GM12878 (cell line): ENCODE data around the gene C1QB. TPM values are rescaled to one million over a fixed set of nuclear protein-coding genes. Genes with fewer than 3 reads are reported as not detected.

Experiments
- ATAC-seq: fragments of 200-7000 bp; cut with Tn5 transposase; 3 replicates; pipeline ENCODE4 v1.9.1; 2020; ENCODE audit warnings: mild to moderate bottlenecking, moderate library complexity
- BruUV-seq: library from RNA; stranded (reverse); fragments of 400-500 nt; replicated peaks from 2 replicates; lab custom pipeline; 2021; lab: Mats Ljungman, UMichigan
- CTCF ChIA-PET: fragments of 300-600 bp; sonication (Branson Sonifier 250); formaldehyde crosslinking; extraction: SDS; loops from one replicate; lab custom pipeline; 2021; ENCODE audit warnings: inconsistent platforms; lab: Yijun Ruan, JAX
- POLR2A ChIA-PET: fragments of 350-600 bp; formaldehyde crosslinking; extraction: SDS; loops from one replicate; lab custom pipeline; 2021; ENCODE audit warnings: inconsistent platforms; lab: Charles Lee
- RAD21 ChIA-PET: fragments of 300-600 bp; sonication (Branson Sonifier 250); formaldehyde crosslinking; loops from one replicate; lab custom pipeline; 2023; ENCODE audit warnings: antibody characterized with exemption; ENCODE audit not compliant: unreplicated experiment; lab: Charles Lee
- SMC1A ChIA-PET: fragments of 300-600 bp; sonication (Branson Sonifier 250); formaldehyde crosslinking; loops from one replicate; lab custom pipeline; 2023; ENCODE audit not compliant: unreplicated experiment, uncharacterized antibody; lab: Charles Lee
- DNase-seq: peaks from one replicate; pipeline ENCODE4 v3.0.0-alpha.2; 2011; ENCODE audit warnings: low read depth, low spot score
- FAIRE-seq: peaks from 3 replicates; lab custom pipeline; 2011; peaks lifted over from hg19 to GRCh38; lab: Jason Lieb, UNC
- H2AFZ ChIP-seq: 2 replicates; pipeline ENCODE4 v1.6.0; 2011; ENCODE audit warnings: low read depth, low read length, control low read depth; ENCODE audit not compliant: control insufficient read depth
- H3K27ac ChIP-seq: 2 replicates; pipeline ENCODE4 v1.5.1; 2011; ENCODE audit warnings: control low read depth; ENCODE audit not compliant: control insufficient read depth, insufficient read depth
- H3K27me3 ChIP-seq, 2 experiments: replicated peaks in 1 of 2; 2 replicates each; pipeline versions ENCODE4 v1.6.0 to v1.6.1; 2011; ENCODE audit warnings: low read length in 1 of 2; ENCODE audit not compliant: control insufficient read depth in 2 of 2, insufficient read depth in 2 of 2
- H3K36me3 ChIP-seq, 2 experiments: 2 replicates each; pipeline ENCODE4 v1.5.1; 2011; ENCODE audit warnings: low read length in 1 of 2; ENCODE audit not compliant: control insufficient read depth in 2 of 2, insufficient read depth in 2 of 2
- H3K4me1 ChIP-seq: 2 replicates; pipeline ENCODE4 v1.6.1; 2011; ENCODE audit warnings: mild to moderate bottlenecking, low read length, moderate library complexity, mixed read lengths; ENCODE audit not compliant: control insufficient read depth, insufficient read depth
- H3K4me2 ChIP-seq: 2 replicates; pipeline ENCODE4 v1.6.0; 2011; ENCODE audit warnings: control low read depth; ENCODE audit not compliant: control insufficient read depth, insufficient read depth
- H3K4me3 ChIP-seq: fragments of 200-600 bp; sonication (generic); 2 replicates; pipeline ENCODE4 v1.5.1; 2016
- H3K79me2 ChIP-seq: 2 replicates; pipeline ENCODE4 v1.6.0; 2011; ENCODE audit warnings: low read length; ENCODE audit not compliant: control insufficient read depth, insufficient read depth
- H3K9ac ChIP-seq: 2 replicates; pipeline ENCODE4 v1.8.0; 2011; ENCODE audit warnings: low read length, control low read depth, mixed read lengths; ENCODE audit not compliant: control insufficient read depth, insufficient read depth
- H3K9me3 ChIP-seq: replicated peaks from 3 replicates; pipeline ENCODE4 v1.5.1; 2011; ENCODE audit warnings: mild to moderate bottlenecking, low read length; ENCODE audit not compliant: control insufficient read depth, insufficient read depth
- H4K20me1 ChIP-seq: 2 replicates; pipeline ENCODE4 v1.6.0; 2011; ENCODE audit not compliant: control insufficient read depth, insufficient read depth
- BHLHE40 ChIP-seq, 2 experiments: fragments of 450-650 bp in 1 of 2; IDR thresholded peaks; 2 replicates each; pipeline ENCODE4 v1.6.1; 2011 to 2017; ENCODE audit warnings: low read depth in 2 of 2, borderline replicate concordance in 1 of 2, improper control_type of control experiment in 1 of 2, low read length in 1 of 2, mild to moderate bottlenecking in 1 of 2
- CHD1 ChIP-seq: IDR thresholded peaks from 2 replicates; pipeline ENCODE4 v1.6.1; 2012; ENCODE audit warnings: low read depth, low read length, improper control_type of control experiment
- FOS ChIP-seq: IDR thresholded peaks from 3 replicates; pipeline ENCODE4 v1.6.1; 2011; ENCODE audit warnings: borderline replicate concordance; ENCODE audit not compliant: insufficient read length; ENCODE audit errors: extremely low read depth
- IKZF2 ChIP-seq, 2 experiments: fragments of 450-650 bp; IDR thresholded peaks; 2 replicates each; pipeline ENCODE4 v1.6.1; 2017; ENCODE audit warnings: mild to moderate bottlenecking in 2 of 2, moderate library complexity in 2 of 2
- JUNB ChIP-seq: IDR thresholded peaks from 2 replicates; pipeline ENCODE4 v1.6.1; 2016; ENCODE audit warnings: antibody characterized with exemption, mild to moderate bottlenecking
- KLF5 ChIP-seq: fragments of 450-650 bp; IDR thresholded peaks from 2 replicates; pipeline ENCODE4 v1.6.1; 2014; ENCODE audit warnings: mild to moderate bottlenecking; ENCODE audit not compliant: partially characterized antibody
- MYC ChIP-seq: IDR thresholded peaks from 2 replicates; pipeline ENCODE4 v1.6.1; 2011; ENCODE audit warnings: mild to moderate bottlenecking, low read length, moderate library complexity, inconsistent platforms; ENCODE audit not compliant: insufficient read depth, insufficient replicate concordance, insufficient read length, severe bottlenecking
- NFYB ChIP-seq: IDR thresholded peaks from 2 replicates; pipeline ENCODE4 v1.6.1; 2011; ENCODE audit warnings: low read depth, mild to moderate bottlenecking, low read length, improper control_type of control experiment, moderate library complexity; ENCODE audit not compliant: insufficient read depth
- POU2F2 ChIP-seq: IDR thresholded peaks from 3 replicates; pipeline ENCODE4 v1.6.1; 2011; ENCODE audit warnings: low read depth, mild to moderate bottlenecking, low read length, borderline replicate concordance
- RUNX3 ChIP-seq: IDR thresholded peaks from 2 replicates; pipeline ENCODE4 v1.6.1; 2012; ENCODE audit warnings: low read length, inconsistent platforms
- SKIL ChIP-seq: fragments of 450-650 bp; IDR thresholded peaks from 2 replicates; pipeline ENCODE4 v1.6.1; 2017; ENCODE audit warnings: mild to moderate bottlenecking, low read depth, inconsistent platforms; ENCODE audit not compliant: poor library complexity, severe bottlenecking
- SMAD1 ChIP-seq: fragments of 450-650 bp; IDR thresholded peaks from 2 replicates; pipeline ENCODE4 v1.6.1; 2018; ENCODE audit warnings: mild to moderate bottlenecking, low read depth; ENCODE audit not compliant: partially characterized antibody
- SREBF2 ChIP-seq: IDR thresholded peaks from 2 replicates; pipeline ENCODE4 v1.6.1; 2012; ENCODE audit warnings: mild to moderate bottlenecking, low read length
- ZNF24 ChIP-seq: fragments of 450-650 bp; IDR thresholded peaks from 2 replicates; pipeline ENCODE4 v1.6.1; 2017; ENCODE audit warnings: antibody characterized with exemption, mild to moderate bottlenecking
- ZNF274 ChIP-seq: IDR thresholded peaks from one replicate; pipeline ENCODE4 v1.8.0; 2011; ENCODE audit not compliant: insufficient read length, insufficient read depth
- WGBS: methylation state at CpG from one replicate; pipeline ENCODE4 v1.1.6; 2016; ENCODE audit warnings: low lambda C conversion rate; ENCODE audit not compliant: insufficient replicate concordance, insufficient coverage; ENCODE audit errors: missing lambda C conversion rate; 5-methylcytosine and 5-hydroxymethylcytosine counted together
- in situ Hi-C: fragments of 300-500 bp; cut with MboI; formaldehyde crosslinking; loops from 9 replicates; pipeline ENCODE4 v1.14.3; 2018; ENCODE audit warnings: mixed read lengths
- intact Hi-C: fragments of 100-400 bp; cut with micrococcal nuclease; formaldehyde crosslinking; loops from one replicate; pipeline ENCODE4 v1.14.2; 2022; ENCODE audit not compliant: unreplicated experiment
- polyA plus RNA-seq, 11 experiments: library from polyadenylated mRNA; depleted of rRNA in 4 of 11; unstranded in 6 of 11; stranded (reverse) in 5 of 11; fragments of >200 nt; fragmentation: Nextera tagmentation in 4 of 11; fragmentation: Illumina TruSeq in 1 of 11; extraction: Ambion mirVana in 4 of 11; extraction: Trizol in 1 of 11; gene quantifications; 1 replicate in 1 of 11; 2 replicates in 10 of 11; pipeline versions ENCODE4 v1.2.1 to v1.2.3, GENCODE V29; 2011 to 2016; ENCODE audit warnings: inconsistent platforms in 2 of 11, missing spikeins in 2 of 11, low read depth in 1 of 11
- total RNA-seq, 4 experiments: library from RNA; depleted of rRNA in 3 of 4; stranded (reverse); fragments of >200 nt in 3 of 4; fragmentation: Illumina TruSeq in 1 of 4; extraction: Trizol in 1 of 4; gene quantifications; 2 replicates each; pipeline versions ENCODE4 v1.2.1 to v1.2.3, GENCODE V29; 2013 to 2021
- TF ChIP-seq, protein P1 (sequence below): fragments of 450-650 bp; IDR thresholded peaks from 2 replicates; pipeline ENCODE4 v1.6.1; 2016; ENCODE audit warnings: mild to moderate bottlenecking, moderate library complexity, borderline replicate concordance
- TF ChIP-seq, protein P2 (sequence below): fragments of 450-650 bp; IDR thresholded peaks from 2 replicates; pipeline ENCODE4 v1.6.1; 2016; ENCODE audit warnings: mild to moderate bottlenecking

C1QB gene
- total and polyA plus RNA-seq, 10 of the 15 experiments (the other 5 are each of a cell fraction or from before 2014, with no cell fraction given) = 0.62 TPM; not detected in 9

DNA sequence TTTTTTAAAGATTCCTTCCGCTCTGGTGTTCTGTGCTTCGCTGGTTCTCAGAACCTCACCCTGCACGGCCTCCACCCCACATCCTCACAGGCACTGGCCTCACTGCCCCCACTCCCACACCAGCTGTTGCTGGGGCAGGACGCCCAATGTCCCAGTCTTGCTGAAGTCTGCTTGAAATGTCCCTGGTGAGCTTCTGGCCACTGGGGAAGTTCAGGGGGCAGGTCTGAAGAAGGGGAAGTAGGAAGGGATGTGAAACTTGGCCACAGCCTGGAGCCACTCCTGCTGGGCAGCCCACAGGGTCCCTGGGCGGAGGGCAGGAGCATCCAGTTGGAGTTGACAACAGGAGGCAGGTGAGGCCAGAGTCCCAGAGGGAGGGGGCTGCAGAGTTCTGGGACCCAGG, 16.7 kb upstream of the C1QB start, which contains the start of gene C1QA:
Gene C1QA, plus strand, starts transcription at position 276 of the 400 bp plus-strand sequence. CDS start 989 bp downstream, outside the sequence.
- no peaks in the 10 kb centered on the region for H3K79me2 ChIP-seq
- H3K9ac ChIP-seq = no peak within 1 kb of the TSS
- no peak for ATAC-seq
- no peaks in the 10 kb centered on the region for H3K4me1 ChIP-seq
- ChIA-PET CTCF (interaction anchor here (0.7 to 1.9 kb wide), 2 partner anchors 22 to 216 kb away, joined by 3 to 5 read pairs; no protein-coding TSS in a partner anchor), RAD21 (no interaction called here), SMC1A (no interaction called here), POLR2A (no interaction called here)
- no peak within 1 kb of the TSS for H3K4me2 ChIP-seq
- no TSS peak for BruUV-seq
- TF ChIP-seq IKZF2 (IDR thresholded peaks at IDR 0.05) (no peak), SMAD1 (no peak), FOS (no peak), ZNF274 (no peak), POU2F2 (no peak), ZNF24 (no peak), JUNB (no peak), CHD1 (no peak), MYC (no peak), NFYB (no peak), RUNX3 (no peak), KLF5 (no peak), SKIL (no peak), BHLHE40 (IDR thresholded peaks at IDR 0.05; ENCODE audit: borderline replicate concordance in 1 of 2, low read depth in 2 of 2, low read length in 1 of 2) (no peak), SREBF2 (no peak)
- TF ChIP-seq, protein P1, sequence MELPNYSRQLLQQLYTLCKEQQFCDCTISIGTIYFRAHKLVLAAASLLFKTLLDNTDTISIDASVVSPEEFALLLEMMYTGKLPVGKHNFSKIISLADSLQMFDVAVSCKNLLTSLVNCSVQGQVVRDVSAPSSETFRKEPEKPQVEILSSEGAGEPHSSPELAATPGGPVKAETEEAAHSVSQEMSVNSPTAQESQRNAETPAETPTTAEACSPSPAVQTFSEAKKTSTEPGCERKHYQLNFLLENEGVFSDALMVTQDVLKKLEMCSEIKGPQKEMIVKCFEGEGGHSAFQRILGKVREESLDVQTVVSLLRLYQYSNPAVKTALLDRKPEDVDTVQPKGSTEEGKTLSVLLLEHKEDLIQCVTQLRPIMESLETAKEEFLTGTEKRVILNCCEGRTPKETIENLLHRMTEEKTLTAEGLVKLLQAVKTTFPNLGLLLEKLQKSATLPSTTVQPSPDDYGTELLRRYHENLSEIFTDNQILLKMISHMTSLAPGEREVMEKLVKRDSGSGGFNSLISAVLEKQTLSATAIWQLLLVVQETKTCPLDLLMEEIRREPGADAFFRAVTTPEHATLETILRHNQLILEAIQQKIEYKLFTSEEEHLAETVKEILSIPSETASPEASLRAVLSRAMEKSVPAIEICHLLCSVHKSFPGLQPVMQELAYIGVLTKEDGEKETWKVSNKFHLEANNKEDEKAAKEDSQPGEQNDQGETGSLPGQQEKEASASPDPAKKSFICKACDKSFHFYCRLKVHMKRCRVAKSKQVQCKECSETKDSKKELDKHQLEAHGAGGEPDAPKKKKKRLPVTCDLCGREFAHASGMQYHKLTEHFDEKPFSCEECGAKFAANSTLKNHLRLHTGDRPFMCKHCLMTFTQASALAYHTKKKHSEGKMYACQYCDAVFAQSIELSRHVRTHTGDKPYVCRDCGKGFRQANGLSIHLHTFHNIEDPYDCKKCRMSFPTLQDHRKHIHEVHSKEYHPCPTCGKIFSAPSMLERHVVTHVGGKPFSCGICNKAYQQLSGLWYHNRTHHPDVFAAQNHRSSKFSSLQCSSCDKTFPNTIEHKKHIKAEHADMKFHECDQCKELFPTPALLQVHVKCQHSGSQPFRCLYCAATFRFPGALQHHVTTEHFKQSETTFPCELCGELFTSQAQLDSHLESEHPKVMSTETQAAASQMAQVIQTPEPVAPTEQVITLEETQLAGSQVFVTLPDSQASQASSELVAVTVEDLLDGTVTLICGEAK = no peak
- TF ChIP-seq, protein P2, sequence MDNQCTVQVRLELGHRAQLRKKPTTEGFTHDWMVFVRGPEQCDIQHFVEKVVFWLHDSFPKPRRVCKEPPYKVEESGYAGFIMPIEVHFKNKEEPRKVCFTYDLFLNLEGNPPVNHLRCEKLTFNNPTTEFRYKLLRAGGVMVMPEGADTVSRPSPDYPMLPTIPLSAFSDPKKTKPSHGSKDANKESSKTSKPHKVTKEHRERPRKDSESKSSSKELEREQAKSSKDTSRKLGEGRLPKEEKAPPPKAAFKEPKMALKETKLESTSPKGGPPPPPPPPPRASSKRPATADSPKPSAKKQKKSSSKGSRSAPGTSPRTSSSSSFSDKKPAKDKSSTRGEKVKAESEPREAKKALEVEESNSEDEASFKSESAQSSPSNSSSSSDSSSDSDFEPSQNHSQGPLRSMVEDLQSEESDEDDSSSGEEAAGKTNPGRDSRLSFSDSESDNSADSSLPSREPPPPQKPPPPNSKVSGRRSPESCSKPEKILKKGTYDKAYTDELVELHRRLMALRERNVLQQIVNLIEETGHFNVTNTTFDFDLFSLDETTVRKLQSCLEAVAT = no peak
- no peaks in the 10 kb centered on the region for H4K20me1 ChIP-seq
- no peaks in the 10 kb centered on the region for H3K9me3 ChIP-seq
- 21% methylated on average over 5 of the region's 5 CpGs for WGBS
- in situ Hi-C loops = no loop called here
- no peaks in the 10 kb centered on the region for H3K27me3 ChIP-seq
- no peak for DNase-seq
- no peak within 1 kb of the TSS for H3K27ac ChIP-seq
- intact Hi-C loops = no loop called here
- H3K36me3 ChIP-seq = no peaks in the 10 kb centered on the region
- no peak within 1 kb of the TSS for H2AFZ ChIP-seq
- no peak for FAIRE-seq
- H3K4me3 ChIP-seq = no peak within 1 kb of the TSS
